GM12872 (cell line): Measurements from ENCODE around the gene ARL16.

Experiments used
- CTCF ChIP-seq: IDR thresholded peaks from 3 replicates; pipeline ENCODE4 v1.5.1; 2011; ENCODE audit warnings: low read depth, mild to moderate bottlenecking, low read length, moderate library complexity; ENCODE audit not compliant: insufficient read depth

The ARL16 gene

GRCh38 chr17:81690549-81690948 is 7.0 kb upstream of the ARL16 start:
- no peak for TF ChIP-seq CTCF

GRCh38 chr17:81690066-81690465 is 6.5 kb upstream of the ARL16 start:
- TF ChIP-seq CTCF, result no peak

GRCh38 chr17:81688616-81689015 is 5.0 kb upstream of the ARL16 start:
- no peak for TF ChIP-seq CTCF

DNA sequence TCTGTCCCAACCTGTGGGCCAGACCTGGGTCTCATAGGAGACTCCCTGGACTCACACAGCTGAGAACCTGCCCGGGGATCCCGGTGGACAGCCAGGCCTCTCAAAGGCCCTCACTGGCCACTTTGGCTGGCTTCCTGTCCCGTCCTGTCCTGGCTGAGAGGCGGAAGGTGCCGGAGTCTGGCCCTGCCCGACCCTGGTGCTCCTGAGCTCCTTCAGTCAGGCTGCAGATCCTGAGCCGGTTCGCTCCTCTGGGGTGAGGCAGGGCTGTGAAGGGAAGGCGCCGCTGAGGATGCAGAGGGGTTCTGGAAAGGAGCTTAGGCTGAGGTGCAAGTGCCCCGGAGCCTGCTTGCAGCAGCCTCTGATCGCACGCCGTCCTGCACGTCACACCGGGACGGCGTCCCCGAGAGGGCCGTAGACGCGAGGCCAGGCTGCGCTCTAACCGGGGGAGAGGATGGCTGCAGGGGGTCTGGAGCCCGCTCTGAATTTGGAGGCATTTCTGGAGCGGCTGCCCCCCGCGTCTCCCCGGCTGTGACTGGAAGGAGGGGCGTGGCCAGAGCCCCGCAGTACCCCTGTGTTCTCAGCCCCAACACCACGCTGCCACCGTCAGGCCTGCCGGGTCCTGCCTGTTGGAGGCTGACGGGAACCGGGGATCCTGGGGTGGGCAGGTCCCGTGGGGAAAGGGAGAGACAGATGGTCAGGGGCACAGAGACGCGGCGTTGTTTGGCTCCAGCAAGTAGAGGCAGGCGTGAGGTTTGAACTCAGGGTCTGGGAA is 4.4 kb upstream of the ARL16 start:
- no peak for TF ChIP-seq CTCF

DNA sequence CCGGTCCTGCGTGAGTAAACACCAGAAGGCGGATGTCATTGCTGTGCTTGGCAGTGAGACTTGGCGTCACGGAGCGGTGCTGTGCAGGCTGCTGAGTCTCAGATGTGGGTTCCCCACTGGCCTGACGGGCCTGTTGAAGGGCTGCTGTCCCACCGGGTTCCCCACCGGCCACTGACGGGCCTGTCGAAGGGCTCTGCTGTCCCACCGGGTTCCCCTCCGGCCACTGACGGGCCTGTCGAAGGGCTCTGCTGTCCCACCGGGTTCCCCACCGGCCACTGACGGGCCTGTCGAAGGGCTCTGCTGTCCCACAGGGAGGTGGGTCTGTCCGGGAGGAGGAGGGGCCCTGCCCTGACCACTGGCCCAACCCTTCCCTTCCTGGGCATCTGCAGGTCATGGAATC is 3.0 kb upstream of the ARL16 start:
- TF ChIP-seq CTCF, result no peak

- TF ChIP-seq CTCF, result no peak
Measured at GRCh38 chr17:81685108-81685507, 1.5 kb upstream of the ARL16 start.

DNA sequence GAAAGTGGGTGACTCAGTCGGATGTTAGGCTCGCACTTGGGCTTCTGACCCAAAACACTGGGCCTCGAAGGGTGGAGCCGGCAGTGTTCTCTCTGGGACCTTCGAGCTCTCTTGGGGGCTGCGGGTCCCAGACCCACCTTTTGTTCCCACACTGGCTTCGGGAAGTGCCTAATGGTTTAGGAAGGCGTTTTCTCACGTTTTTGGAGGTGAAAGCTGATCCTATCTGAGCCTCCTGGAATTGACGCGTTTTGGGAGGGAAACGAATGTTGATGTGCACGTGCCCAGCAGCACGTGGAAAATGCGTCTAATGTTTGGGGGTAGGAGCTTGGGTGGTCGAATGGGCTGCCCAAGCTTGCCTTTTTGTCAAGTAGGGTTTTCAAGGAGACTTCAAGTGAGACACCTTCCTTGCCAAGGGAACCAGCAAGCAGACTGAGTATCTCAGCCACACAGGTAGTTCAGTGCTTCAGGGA is 880 bp upstream of the ARL16 start:
- TF ChIP-seq CTCF, result no peak
